GM19463 (cell line): ENCODE data around the gene AFP.
A peak's percentile ranks its signal among the peaks of the same experiment; 100 is the strongest.

Experiments
- ATAC-seq: cut with Tn5 transposase; IDR thresholded peaks from one replicate; pipeline ENCODE4 v1.9.1; 2021; ENCODE audit warnings: mild to moderate bottlenecking, moderate library complexity; ENCODE audit not compliant: unreplicated experiment

The AFP gene

DNA sequence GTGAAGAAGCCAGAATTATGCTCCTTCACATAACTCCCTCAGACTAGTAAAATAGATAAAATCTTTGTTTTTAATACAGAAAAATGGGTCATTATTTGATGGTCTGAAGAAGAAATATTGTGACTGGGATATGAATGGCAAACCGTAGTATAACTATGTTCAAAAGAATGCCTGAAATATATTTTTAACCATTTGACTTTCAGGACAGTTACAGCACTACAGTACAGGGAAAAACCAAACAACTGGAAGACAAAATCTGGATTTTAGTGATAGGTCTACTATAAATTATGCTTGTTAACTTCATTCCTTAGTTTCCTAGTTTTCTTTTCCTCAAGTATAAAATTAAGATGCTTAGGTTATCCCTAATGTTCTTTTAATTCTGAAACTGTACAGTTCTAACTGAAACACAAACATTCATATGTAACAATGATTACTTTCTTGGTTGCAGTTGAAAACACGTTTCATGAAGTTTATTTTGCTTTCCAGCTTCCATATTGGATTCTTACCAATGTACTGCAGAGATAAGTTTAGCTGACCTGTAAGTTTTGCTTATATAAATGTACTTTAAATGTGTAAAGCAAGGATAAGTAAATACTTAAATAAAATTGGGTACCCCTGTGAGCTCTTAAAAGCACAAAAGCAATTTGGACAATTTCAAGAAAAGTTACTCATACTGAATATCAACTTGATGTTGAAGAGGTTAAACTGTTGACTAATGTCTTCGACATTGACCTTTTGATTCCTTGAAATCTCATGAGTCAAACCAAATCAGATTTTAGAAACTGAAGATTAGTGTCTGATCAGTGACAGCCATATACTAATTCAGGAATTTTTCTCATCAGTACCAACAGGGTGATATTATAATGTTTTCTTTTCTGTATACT lies 895 bp downstream of the AFP start:
- no peak for ATAC-seq

DNA sequence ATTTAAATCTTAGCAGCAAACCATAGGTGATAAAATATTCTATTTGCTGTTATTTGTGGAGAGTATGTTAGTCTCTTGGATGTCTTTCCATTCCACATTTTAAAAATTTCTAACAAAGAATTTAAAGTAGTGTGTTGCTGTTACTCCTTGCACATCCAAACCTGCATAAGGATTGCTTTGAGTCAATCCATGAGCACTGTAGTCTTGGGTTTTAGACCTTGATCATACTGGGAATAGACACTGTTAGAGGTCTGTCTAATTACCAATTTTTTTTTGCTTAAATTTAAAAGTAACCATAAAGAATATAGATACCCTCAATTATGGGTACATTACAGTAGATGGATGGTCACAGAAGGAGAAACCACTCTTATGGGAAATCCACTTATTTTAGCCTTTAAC lies 1.5 kb downstream of the AFP start:
- ATAC-seq: no peak

- no peak for ATAC-seq
Observed at GRCh38 chr4:73438048-73438447, 2.0 kb downstream of the AFP start.

DNA sequence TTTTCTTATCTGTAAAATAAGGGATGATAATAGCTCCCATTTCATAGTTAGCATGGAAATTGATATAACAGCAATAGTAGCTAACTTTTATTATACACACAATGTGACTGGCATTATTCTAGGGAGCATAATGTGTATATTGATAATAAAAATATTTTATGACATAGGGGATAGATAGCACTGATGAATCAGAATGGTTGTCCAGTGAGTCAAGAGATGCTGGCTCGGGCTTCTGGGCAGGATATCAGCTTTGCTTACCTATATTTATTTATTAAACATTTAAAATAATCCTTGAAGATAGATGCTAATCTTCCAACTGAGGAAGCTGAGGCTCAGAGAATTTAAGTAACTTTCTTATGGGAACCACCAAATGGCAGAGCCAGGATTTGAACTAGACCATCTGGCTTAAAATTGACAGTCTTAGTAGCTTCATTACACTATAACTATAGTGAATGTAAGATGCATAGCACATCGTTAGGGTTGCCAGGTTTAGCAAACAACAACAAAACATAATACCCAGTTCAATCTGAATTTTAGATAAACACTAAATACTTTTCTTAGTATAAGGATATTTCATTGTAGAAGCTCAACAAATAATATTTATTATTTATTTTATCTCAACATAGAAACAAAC lies 2.7 kb downstream of the AFP start:
- ATAC-seq: no peak

DNA sequence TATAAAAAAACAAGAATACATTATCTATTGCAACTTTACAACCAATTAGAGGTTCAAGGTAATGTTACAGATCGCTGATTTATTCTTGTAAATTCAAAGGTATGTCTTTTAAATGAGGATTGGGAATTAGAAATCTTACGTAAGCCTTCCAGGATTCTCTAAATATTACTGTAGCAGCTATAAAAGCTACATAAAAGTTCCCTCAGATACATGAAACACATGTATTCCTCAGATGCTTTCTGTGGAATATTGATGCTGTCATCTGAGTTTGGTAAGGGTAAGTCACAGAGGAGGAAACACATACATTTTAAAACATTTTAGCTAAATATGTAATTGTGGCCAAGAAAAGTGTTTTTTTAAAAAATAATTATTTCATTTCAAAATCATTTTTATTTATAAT lies 3.4 kb downstream of the AFP start:
- no peak for ATAC-seq

DNA sequence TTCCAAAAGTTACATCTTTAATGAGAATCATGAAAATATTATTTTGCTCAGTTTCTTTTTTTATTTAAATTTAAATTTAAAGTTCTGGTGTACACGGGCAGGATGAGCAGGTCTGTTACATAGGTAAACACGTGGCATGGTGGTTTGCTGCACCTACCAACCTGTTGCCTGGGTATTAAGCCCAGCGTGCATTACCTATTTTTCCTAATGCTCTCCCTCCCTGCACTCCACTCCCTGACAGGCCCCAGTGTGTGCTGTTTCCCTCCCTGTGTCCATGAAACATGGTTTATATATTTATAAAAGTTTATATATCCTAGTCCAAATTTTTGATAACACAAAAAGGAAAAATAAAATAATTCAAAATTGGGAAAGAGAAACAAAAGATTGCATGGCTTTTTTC lies 4.0 kb downstream of the AFP start:
- no peak for ATAC-seq

- no peak for ATAC-seq
Observed at GRCh38 chr4:73440653-73441052, 4.6 kb downstream of the AFP start.

GRCh38 chr4:73442275-73442674 lies 6.3 kb downstream of the AFP start:
- ATAC-seq: no peak

DNA sequence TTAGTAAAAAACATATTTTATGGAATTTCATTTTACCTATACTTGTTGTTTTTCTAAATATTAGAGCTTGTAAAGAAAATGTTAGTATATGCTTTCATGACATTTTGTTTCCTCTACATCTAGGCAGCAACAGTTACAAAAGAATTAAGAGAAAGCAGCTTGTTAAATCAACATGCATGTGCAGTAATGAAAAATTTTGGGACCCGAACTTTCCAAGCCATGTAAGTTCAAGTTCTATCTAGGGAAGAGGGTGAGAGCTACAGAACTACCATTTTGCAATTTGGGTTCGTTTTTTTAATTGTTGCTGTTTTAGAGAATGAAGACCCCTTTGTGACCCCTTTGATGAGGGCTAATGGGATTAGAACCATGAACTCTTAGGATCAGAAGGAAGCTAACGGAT lies 7.2 kb downstream of the AFP start:
- no peak for ATAC-seq

DNA sequence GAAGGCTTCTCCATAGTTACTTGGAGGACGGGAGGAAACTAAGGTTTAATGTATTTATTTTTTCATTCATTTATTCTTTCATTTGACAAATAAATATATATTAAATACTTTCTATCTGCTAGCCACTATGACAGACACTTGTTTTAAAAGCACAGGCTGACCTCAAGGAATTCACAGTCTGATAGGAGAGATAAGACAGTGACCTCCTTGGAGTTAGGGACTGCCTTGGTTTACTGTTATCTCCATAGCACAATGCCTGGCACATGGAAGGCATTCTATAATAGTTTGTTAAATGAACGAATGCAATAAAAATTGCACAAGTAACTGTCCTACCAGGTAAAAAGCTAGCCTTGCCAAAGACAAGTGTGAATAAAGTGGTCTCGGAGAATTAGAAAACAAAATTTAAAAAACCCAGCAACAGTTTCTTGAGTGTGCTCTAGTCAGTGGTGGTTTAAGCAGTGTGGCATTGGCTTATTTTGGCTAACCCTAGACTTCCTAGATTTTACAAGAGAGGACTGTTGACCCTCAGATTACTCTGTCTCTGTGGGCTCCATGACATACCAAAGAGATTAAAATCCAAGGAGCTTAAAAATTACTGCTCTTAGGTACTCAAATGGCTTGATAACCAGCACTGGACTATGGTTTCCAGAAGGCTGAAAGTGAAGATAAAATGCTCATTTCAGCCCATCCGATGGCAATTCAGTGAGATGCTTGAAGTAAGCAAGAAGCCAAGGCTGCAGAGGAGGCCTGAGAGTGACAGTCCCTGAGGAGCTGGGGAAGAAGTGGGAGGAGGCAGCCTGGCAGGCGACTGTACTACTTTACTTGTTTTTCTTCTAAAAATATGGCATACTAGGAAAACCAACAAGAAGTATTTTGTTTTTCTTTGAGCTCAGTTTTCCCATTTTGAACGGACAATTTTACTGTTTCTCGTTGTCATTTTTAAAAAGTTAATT lies 9.6 kb downstream of the AFP start:
- no peak for ATAC-seq

DNA sequence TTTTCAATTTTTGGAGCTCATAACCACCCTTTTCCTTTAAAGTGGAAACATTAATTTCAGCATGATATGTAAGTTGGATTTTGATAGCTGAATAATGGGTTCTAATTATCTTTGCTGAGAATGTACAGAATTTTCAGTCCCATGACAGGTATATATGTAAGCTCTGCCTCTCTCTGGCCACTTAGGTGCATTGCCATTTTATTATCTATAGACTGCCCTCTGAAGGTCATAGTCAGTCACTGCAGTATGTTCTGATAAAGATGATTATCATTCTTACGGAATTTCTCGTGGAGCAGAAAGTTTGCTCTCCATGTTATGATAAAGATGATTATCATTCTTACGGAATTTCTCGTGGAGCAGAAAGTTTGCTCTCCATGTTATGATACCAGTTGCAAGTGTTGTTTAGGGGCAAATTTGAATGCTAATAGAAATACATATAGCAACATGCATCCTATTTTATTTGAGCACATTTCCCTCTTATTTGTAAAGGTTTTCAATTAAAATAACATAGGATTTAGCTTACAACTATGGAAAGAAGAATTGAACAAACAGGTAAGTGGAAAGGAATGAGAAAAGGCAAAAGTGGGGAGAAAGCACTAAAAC lies 10.4 kb downstream of the AFP start:
- peak; percentile 98 for ATAC-seq

DNA sequence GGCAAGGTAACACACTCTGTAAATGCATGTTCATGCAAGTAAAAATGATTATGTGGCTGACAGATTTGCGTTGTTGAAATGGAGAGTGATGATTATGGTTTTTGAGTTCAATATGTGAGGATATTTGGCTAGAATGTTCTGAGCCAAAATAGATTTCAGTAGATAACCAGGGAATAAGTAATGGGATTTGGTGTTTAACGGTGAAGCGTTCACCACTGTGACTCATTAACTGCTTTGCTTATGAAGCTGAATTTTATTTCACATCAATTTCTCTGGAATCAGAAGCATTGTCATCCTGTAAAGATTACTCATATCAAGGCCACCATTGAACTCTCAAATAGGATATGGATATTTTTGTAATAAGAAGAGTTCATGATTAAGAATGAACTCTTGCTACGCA lies 11.7 kb downstream of the AFP start:
- no peak for ATAC-seq

DNA sequence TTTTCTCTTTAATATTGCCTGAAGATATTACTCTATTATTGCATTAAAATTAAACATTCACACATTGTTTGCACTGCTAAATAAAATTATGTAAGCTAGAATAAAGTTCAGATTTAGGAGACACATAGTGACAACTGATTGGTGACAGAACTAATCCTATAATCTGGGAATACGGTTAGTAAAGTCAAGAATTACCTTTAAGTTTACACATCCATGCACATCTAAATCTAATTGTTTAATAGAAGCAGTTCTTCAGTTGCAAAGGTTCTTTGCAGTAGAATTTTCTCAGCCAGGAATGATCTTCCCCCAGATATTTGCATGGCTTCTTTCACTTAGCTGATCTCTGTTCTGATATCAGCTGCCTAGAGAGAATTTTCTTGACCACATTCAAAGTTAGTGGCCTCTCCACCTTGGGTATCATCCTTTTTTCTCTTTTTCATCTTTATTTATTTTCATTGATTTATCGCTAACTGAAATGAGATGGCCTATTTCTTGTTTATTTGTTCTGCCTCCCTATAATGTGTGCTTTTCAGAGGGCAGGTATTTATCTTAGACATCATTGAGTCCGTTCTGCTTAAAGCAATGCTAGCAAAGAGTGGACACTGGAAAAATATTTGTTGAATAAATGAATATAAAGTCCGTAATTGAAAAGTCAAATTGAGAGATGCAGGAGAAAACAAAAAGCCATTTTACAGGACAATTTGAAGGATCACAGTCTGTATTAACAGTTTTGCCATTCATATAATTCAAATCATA lies 12.6 kb downstream of the AFP start:
- no peak for ATAC-seq

DNA sequence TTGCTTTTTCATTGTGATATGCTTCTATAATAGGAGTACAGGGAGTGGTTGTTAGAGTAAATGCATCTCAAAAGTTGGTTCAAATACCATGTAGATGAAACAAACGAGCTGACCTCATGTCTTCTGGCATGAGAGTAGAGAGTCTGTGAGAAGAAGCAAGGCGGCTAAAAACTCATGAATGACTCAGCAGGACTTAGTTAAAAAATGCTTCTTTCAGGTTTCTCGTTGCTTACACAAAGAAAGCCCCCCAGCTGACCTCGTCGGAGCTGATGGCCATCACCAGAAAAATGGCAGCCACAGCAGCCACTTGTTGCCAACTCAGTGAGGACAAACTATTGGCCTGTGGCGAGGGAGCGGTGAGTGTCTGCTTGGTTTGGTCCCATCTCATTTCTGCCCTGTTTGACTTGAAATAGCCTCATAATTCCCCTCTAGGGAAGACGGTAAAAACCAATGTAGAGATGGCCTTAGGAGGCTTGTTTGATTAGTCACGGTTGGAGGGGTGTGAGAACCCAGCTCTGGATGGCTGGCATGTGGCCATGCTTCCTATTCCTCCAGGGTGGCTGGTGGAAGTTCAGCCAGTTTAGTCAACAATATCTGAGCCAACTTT lies 14.5 kb downstream of the AFP start:
- no peak for ATAC-seq

DNA sequence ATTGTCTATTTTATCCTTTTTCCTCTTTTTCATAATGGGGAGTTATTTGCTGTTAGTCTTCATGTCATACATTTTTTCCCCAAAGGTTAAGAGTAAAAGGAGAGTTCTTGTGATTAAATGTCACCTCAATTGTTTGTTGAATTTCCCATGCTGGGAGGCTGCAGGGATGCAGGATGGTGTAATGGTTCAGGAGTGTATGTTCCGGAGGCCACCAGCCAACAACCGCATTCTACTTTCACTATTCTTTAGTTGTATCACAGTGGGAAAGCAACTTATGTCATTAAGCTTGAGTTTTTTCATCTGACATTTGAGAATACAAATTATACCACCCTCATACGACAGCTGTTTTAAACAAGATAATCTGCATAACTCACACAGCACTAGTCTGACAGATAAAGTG lies 15.4 kb downstream of the AFP start:
- ATAC-seq: no peak

DNA sequence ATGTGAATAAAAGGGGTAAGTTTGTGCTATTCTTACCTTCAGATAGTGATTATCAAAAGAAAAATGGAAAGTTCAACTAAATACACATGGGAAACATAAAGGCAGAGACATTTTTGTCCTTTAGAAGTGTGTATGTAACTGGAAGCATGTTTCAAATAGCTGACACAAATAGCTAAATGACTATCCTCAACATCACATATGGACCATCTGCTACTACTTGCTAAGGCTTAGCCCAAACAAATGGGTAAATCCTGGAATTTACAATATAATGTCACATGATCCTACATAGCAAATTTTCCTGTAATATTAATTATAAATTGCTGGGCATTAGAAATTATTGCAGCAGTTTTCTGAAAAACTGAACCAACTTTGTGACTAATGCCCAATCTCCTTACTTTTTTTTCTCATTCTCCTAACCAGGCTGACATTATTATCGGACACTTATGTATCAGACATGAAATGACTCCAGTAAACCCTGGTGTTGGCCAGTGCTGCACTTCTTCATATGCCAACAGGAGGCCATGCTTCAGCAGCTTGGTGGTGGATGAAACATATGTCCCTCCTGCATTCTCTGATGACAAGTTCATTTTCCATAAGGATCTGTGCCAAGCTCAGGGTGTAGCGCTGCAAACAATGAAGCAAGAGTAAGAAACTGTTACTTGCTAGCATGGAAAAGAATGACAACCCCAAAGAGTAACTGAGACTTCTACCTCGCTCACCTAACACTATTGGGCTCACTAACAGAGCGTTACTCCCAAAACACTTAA lies 16.1 kb downstream of the AFP start:
- ATAC-seq: no peak

- ATAC-seq: no peak
Observed at GRCh38 chr4:73452953-73453700, 17.1 kb downstream of the AFP start.

DNA sequence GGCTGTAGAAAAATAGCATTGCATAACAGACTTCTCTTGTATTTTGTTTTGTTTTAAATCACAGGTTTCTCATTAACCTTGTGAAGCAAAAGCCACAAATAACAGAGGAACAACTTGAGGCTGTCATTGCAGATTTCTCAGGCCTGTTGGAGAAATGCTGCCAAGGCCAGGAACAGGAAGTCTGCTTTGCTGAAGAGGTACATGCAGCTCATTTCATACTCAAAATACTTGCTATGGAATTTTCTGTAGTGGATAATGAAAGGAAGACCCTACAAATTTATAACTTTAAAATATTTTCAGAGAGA lies 17.6 kb downstream of the AFP start:
- no peak for ATAC-seq

DNA sequence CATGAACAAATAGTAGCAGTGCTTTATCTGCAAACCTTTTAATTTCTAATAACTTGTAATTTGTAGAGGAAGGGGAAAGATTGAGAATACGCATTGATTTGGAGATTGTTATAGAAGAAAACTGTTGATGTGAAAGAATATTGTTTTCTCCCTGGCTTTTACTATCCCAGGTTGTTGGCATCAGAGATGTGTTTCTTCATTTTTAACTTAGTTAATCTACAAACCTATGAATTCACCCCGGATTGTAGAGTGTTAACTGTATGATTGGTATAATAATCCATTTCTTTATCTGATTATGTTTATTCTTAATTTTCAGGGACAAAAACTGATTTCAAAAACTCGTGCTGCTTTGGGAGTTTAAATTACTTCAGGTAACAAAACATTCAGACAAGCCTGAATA lies 18.9 kb downstream of the AFP start:
- no peak for ATAC-seq
